Brain microvascular endothelial cell (primary cell): Measurements from ENCODE around the gene E4F1.

Source experiments
- DNase-seq: peaks from one replicate; pipeline ENCODE4 v3.0.0-alpha.2; 2020
- H3K27ac ChIP-seq: fragments of 250-450 bp; sonication (Bioruptor Pico); 2 replicates; pipeline ENCODE4 v1.5.1; 2020; ENCODE audit warnings: mild to moderate bottlenecking, moderate library complexity
- H3K27me3 ChIP-seq: fragments of 250-450 bp; sonication (Bioruptor Pico); replicated peaks from 2 replicates; pipeline ENCODE4 v1.5.1; 2020; ENCODE audit warnings: mild to moderate bottlenecking
- H3K36me3 ChIP-seq: fragments of 250-450 bp; sonication (Bioruptor Pico); replicated peaks from 2 replicates; pipeline ENCODE4 v1.5.1; 2020; ENCODE audit warnings: mild to moderate bottlenecking
- H3K4me3 ChIP-seq: 2 replicates; pipeline ENCODE4 v1.5.1; 2011; ENCODE audit warnings: low read depth, mild to moderate bottlenecking, control low read depth, low read length, moderate library complexity
- CTCF ChIP-seq: IDR thresholded peaks from 2 replicates; pipeline ENCODE4 v1.5.1; 2011; ENCODE audit warnings: low read depth, mild to moderate bottlenecking, moderate library complexity, low read length, control low read depth, inconsistent platforms; ENCODE audit errors: missing control alignments
- in situ Hi-C: cut with HindIII; loops from 2 replicates; pipeline ENCODE4 v1.10.0; 2017; ENCODE audit warnings: low sequenced_read_pairs, low pct_ligation_motif_present

E4F1 gene

GRCh38 chr16:2226918-2227317, 3.5 kb downstream of the E4F1 start:
- no peaks in the 10 kb centered on the region for H3K27me3 ChIP-seq
- in situ Hi-C loops = no loop called here
- H3K36me3 ChIP-seq = peaks cover 16% of the 10 kb centered on the region
- H3K4me3 ChIP-seq = no peak overlapping the region
- no peak for TF ChIP-seq CTCF
- DNase-seq = no peak
- H3K27ac ChIP-seq = no peak overlapping the region

GRCh38 chr16:2228161-2228824, 4.9 kb downstream of the E4F1 start:
- peaks cover 28% of the 10 kb centered on the region for H3K36me3 ChIP-seq
- in situ Hi-C loops = no loop called here

GRCh38 chr16:2229091-2229490, 5.7 kb downstream of the E4F1 start:
- Histone ChIP-seq H3K27me3 (no peaks in the 10 kb centered on the region), H3K4me3 (no peak overlapping the region), H3K27ac (no peak overlapping the region), H3K36me3 (peaks cover 36% of the 10 kb centered on the region)
- no peak for TF ChIP-seq CTCF
- in situ Hi-C loops = no loop called here
- DNase-seq = no peak

More at GRCh38 chr16:2228161-2228824, 4.9 kb downstream of the E4F1 start:
- H3K27me3 ChIP-seq = no peaks in the 10 kb centered on the region
- DNase-seq = no peak
- no peak overlapping the region for H3K4me3 ChIP-seq
- no peak overlapping the region for H3K27ac ChIP-seq
- TF ChIP-seq CTCF = no peak

- no peak for DNase-seq
- H3K27me3 ChIP-seq = no peaks in the 10 kb centered on the region
- H3K36me3 ChIP-seq = peaks cover 40% of the 10 kb centered on the region
- no peak for TF ChIP-seq CTCF
- H3K27ac ChIP-seq = no peak overlapping the region
- in situ Hi-C loops = no loop called here
- H3K4me3 ChIP-seq = no peak overlapping the region
These were observed 6.3 kb downstream of the E4F1 start for GRCh38 chr16:2229632-2230250.

DNA sequence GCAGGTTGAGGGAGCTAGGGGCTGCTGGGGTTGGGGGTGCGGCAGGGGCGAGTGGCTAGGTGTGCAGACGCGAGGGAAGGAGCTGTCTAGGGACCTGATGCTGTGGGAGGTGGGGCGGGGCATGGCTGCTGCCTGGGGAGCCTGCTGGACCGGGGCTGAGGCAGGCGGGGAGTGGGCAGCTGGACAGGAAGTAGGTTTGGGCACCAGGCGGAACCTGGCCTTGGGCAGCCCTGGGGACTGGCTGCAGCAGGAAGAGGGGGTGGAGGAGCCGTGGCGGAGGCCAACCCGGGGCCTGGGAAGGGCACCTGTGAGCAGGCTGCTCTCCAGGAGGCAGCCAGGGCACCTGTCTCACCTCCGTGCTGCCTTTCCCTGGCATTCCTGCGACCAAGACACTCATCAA, 7.0 kb downstream of the E4F1 start:
- Histone ChIP-seq H3K4me3 (no peak overlapping the region), H3K36me3 (peaks cover 47% of the 10 kb centered on the region), H3K27me3 (no peaks in the 10 kb centered on the region), H3K27ac (no peak overlapping the region)
- in situ Hi-C loops = no loop called here
- no peak for DNase-seq
- no peak for TF ChIP-seq CTCF
